GM23338 (cell line): Measurements from ENCODE around the gene TNC. TPM values are rescaled to one million over a fixed set of nuclear protein-coding genes. Genes with fewer than 3 reads are reported as not detected.

Source experiments
- ATAC-seq: fragments of 200-7000 bp; cut with Tn5 transposase; 3 replicates; pipeline ENCODE4 v1.9.1; 2020
- DNase-seq: peaks from one replicate; pipeline ENCODE4 v3.0.0-alpha.2; 2015; ENCODE audit warnings: low spot score
- H2AFZ ChIP-seq: fragments of 200-600 bp; sonication (generic); 2 replicates; pipeline ENCODE4 v1.8.0; 2016; ENCODE audit warnings: antibody characterized with exemption, mild to moderate bottlenecking, moderate library complexity
- H3F3A ChIP-seq: fragments of 200-600 bp; sonication (generic); replicated peaks from 2 replicates; pipeline ENCODE4 v1.8.0; 2017; ENCODE audit warnings: antibody characterized with exemption, mixed run types, low read depth
- H3K27ac ChIP-seq: fragments of 200-600 bp; sonication (generic); 2 replicates; pipeline ENCODE4 v1.6.1; 2016; ENCODE audit warnings: low read depth
- H3K27me3 ChIP-seq: fragments of 200-600 bp; sonication (generic); 2 replicates; pipeline ENCODE4 v1.8.0; 2016; ENCODE audit warnings: mild to moderate bottlenecking, mixed run types, moderate library complexity; ENCODE audit not compliant: insufficient read depth
- H3K36me3 ChIP-seq: fragments of 200-600 bp; sonication (generic); 2 replicates; pipeline ENCODE4 v1.8.0; 2016; ENCODE audit warnings: mild to moderate bottlenecking; ENCODE audit not compliant: insufficient read depth
- H3K4me1 ChIP-seq: fragments of 200-600 bp; sonication (generic); 2 replicates; pipeline ENCODE4 v1.8.0; 2016; ENCODE audit warnings: mild to moderate bottlenecking, moderate library complexity; ENCODE audit not compliant: insufficient read depth
- H3K4me2 ChIP-seq: fragments of 200-600 bp; sonication (generic); 2 replicates; pipeline ENCODE4 v1.7.1; 2017; ENCODE audit warnings: mixed run types
- H3K4me3 ChIP-seq: fragments of 200-600 bp; sonication (generic); 2 replicates; pipeline ENCODE4 v1.6.1; 2016; ENCODE audit warnings: mixed run types
- H3K79me2 ChIP-seq: fragments of 200-600 bp; sonication (generic); replicated peaks from 2 replicates; pipeline ENCODE4 v1.8.0; 2017; ENCODE audit warnings: mild to moderate bottlenecking; ENCODE audit not compliant: insufficient read depth
- H3K9me2 ChIP-seq: fragments of 200-600 bp; sonication (generic); 2 replicates; pipeline ENCODE4 v1.8.0; 2017; ENCODE audit not compliant: insufficient read depth
- H4K20me1 ChIP-seq: fragments of 200-600 bp; sonication (generic); replicated peaks from 2 replicates; pipeline ENCODE4 v1.8.0; 2017; ENCODE audit warnings: mild to moderate bottlenecking; ENCODE audit not compliant: insufficient read depth
- H3K27ac Mint-ChIP-seq: 2 replicates; pipeline ENCODE4 v1.8.0; 2020; ENCODE audit warnings: inconsistent platforms, mild to moderate bottlenecking, moderate library complexity, mixed read lengths
- H3K27me3 Mint-ChIP-seq: 3 replicates; pipeline ENCODE4 v1.8.0; 2022; ENCODE audit warnings: low read depth, mild to moderate bottlenecking, moderate library complexity, mixed read lengths, inconsistent platforms; ENCODE audit not compliant: insufficient read depth, poor library complexity
- H3K36me3 Mint-ChIP-seq: 3 replicates; pipeline ENCODE4 v1.8.0; 2021; ENCODE audit warnings: low read depth, mild to moderate bottlenecking, inconsistent platforms, moderate library complexity, mixed read lengths
- H3K4me1 Mint-ChIP-seq: 3 replicates; pipeline ENCODE4 v1.8.0; 2020; ENCODE audit warnings: mild to moderate bottlenecking, inconsistent platforms, mixed read lengths
- H3K4me3 Mint-ChIP-seq: 3 replicates; pipeline ENCODE4 v1.8.0; 2021; ENCODE audit warnings: moderate library complexity, mild to moderate bottlenecking, inconsistent platforms, mixed read lengths
- H3K9me3 Mint-ChIP-seq: 3 replicates; pipeline ENCODE4 v1.8.0; 2020; ENCODE audit warnings: moderate library complexity, mild to moderate bottlenecking, inconsistent platforms, mixed read lengths
- EZH2 ChIP-seq: fragments of 200-600 bp; sonication (generic); IDR thresholded peaks from one replicate; pipeline ENCODE4 v1.8.0; 2017; ENCODE audit warnings: antibody characterized with exemption, mild to moderate bottlenecking, low read depth; ENCODE audit not compliant: unreplicated experiment
- JUNB ChIP-seq: IDR thresholded peaks from one replicate; pipeline ENCODE4 v1.6.1; 2016; ENCODE audit warnings: antibody characterized with exemption; ENCODE audit not compliant: unreplicated experiment
- POLR2AphosphoS5 ChIP-seq: IDR thresholded peaks from 2 replicates; pipeline ENCODE4 v1.6.1; 2016; ENCODE audit warnings: antibody characterized with exemption, low read depth
- ZNF114 ChIP-seq: fragments of 250-450 bp; sonication (Bioruptor Pico); IDR thresholded peaks from 2 replicates; pipeline ENCODE4 v1.5.0; 2020; ENCODE audit warnings: mild to moderate bottlenecking, moderate library complexity
- polyA plus RNA-seq: library from polyadenylated mRNA; unstranded; fragments of >200 nt; fragmentation: Nextera tagmentation; extraction: Ambion mirVana; gene quantifications from 2 replicates; pipeline ENCODE4 v1.2.1, GENCODE V29; 2016
- total RNA-seq: library from RNA; depleted of rRNA; stranded (reverse); fragments of >200 nt; shearing (Covaris generic); gene quantifications from 2 replicates; pipeline ENCODE4 v1.2.3, GENCODE V29; 2014
- TF ChIP-seq, protein P1 (sequence below), 2 experiments: fragments of 200-600 bp in 1 of 2; sonication (generic) in 1 of 2; conservative IDR thresholded peaks; 2 replicates each; pipeline versions ENCODE4 v1.5.1 to v1.6.1; 2016 to 2017; ENCODE audit warnings: antibody characterized with exemption in 2 of 2, low read depth in 2 of 2, mild to moderate bottlenecking in 2 of 2, moderate library complexity in 1 of 2
- TF ChIP-seq, protein P2 (sequence below): IDR thresholded peaks from 2 replicates; pipeline ENCODE4 v1.6.1; 2016; ENCODE audit warnings: antibody characterized with exemption
- TF ChIP-seq, protein P3 (sequence below): IDR thresholded peaks from one replicate; pipeline ENCODE4 v1.6.1; 2018; ENCODE audit warnings: antibody characterized with exemption; ENCODE audit not compliant: unreplicated experiment
- TF ChIP-seq, protein P4 (sequence below): fragments of 250-450 bp; sonication (Bioruptor Pico); IDR thresholded peaks from 2 replicates; pipeline ENCODE4 v1.5.0; 2020; ENCODE audit warnings: mild to moderate bottlenecking, moderate library complexity

The TNC gene
- total and polyA plus RNA-seq, 2 experiments from 2014 or later, result 0.89 to 2.7 TPM

DNA sequence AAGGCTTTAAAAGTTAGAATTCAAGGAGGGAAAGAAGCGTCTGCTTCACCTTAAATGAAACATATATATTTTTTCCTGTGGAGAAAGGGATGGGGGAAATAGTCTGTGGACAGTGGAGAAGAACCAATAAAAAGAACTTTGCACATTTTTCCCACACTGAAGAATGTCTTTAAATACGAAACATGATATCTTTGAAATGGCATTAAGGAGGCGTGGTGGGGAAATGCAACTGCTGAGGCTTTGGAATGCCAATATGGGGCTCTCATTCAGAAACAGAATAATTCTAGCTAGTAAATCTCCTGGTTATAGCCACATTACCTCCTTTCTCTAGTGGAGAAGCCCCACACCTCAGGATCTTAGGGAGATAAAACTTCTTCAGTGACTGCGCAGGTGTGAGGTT lies 46.8 kb downstream of the TNC start:
- Histone ChIP-seq H2AFZ (no peak overlapping the region), H3K79me2 (no peaks in the 10 kb centered on the region), H3K27ac (no peak overlapping the region), H3K9me2 (0 out of 2 replicates have a peak, but pooled peaks cover 2% of the 10 kb centered on the region), H3K4me2 (no peak overlapping the region), H4K20me1 (no peaks in the 10 kb centered on the region; the same call in 1 of the 2 replicates), H3F3A (no peaks in the 10 kb centered on the region), H3K4me1 (no peaks in the 10 kb centered on the region), H3K4me3 (no peak overlapping the region), H3K27me3 (no peaks in the 10 kb centered on the region), H3K36me3 (no peaks in the 10 kb centered on the region)
- no peak overlapping the region for H3K4me3 Mint-ChIP-seq
- no peak for ATAC-seq
- H3K27me3 Mint-ChIP-seq, result peaks cover 5% of the 10 kb centered on the region
- no peak for DNase-seq
- no peaks in the 10 kb centered on the region; the same call in 2 of the 3 replicates for H3K9me3 Mint-ChIP-seq
- H3K36me3 Mint-ChIP-seq, result no peaks in the 10 kb centered on the region
- TF ChIP-seq EZH2, result no peak
- TF ChIP-seq, protein P1, sequence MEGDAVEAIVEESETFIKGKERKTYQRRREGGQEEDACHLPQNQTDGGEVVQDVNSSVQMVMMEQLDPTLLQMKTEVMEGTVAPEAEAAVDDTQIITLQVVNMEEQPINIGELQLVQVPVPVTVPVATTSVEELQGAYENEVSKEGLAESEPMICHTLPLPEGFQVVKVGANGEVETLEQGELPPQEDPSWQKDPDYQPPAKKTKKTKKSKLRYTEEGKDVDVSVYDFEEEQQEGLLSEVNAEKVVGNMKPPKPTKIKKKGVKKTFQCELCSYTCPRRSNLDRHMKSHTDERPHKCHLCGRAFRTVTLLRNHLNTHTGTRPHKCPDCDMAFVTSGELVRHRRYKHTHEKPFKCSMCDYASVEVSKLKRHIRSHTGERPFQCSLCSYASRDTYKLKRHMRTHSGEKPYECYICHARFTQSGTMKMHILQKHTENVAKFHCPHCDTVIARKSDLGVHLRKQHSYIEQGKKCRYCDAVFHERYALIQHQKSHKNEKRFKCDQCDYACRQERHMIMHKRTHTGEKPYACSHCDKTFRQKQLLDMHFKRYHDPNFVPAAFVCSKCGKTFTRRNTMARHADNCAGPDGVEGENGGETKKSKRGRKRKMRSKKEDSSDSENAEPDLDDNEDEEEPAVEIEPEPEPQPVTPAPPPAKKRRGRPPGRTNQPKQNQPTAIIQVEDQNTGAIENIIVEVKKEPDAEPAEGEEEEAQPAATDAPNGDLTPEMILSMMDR (conservative IDR thresholded peaks at IDR 0.05; ENCODE audit: low read depth in 2 of 2), result no peak
- no peak for TF ChIP-seq ZNF114 (CRISPR knock-in tag)
- no peak for TF ChIP-seq JUNB
- TF ChIP-seq, protein P2, sequence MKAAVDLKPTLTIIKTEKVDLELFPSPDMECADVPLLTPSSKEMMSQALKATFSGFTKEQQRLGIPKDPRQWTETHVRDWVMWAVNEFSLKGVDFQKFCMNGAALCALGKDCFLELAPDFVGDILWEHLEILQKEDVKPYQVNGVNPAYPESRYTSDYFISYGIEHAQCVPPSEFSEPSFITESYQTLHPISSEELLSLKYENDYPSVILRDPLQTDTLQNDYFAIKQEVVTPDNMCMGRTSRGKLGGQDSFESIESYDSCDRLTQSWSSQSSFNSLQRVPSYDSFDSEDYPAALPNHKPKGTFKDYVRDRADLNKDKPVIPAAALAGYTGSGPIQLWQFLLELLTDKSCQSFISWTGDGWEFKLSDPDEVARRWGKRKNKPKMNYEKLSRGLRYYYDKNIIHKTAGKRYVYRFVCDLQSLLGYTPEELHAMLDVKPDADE, result no peak
- TF ChIP-seq, protein P3, sequence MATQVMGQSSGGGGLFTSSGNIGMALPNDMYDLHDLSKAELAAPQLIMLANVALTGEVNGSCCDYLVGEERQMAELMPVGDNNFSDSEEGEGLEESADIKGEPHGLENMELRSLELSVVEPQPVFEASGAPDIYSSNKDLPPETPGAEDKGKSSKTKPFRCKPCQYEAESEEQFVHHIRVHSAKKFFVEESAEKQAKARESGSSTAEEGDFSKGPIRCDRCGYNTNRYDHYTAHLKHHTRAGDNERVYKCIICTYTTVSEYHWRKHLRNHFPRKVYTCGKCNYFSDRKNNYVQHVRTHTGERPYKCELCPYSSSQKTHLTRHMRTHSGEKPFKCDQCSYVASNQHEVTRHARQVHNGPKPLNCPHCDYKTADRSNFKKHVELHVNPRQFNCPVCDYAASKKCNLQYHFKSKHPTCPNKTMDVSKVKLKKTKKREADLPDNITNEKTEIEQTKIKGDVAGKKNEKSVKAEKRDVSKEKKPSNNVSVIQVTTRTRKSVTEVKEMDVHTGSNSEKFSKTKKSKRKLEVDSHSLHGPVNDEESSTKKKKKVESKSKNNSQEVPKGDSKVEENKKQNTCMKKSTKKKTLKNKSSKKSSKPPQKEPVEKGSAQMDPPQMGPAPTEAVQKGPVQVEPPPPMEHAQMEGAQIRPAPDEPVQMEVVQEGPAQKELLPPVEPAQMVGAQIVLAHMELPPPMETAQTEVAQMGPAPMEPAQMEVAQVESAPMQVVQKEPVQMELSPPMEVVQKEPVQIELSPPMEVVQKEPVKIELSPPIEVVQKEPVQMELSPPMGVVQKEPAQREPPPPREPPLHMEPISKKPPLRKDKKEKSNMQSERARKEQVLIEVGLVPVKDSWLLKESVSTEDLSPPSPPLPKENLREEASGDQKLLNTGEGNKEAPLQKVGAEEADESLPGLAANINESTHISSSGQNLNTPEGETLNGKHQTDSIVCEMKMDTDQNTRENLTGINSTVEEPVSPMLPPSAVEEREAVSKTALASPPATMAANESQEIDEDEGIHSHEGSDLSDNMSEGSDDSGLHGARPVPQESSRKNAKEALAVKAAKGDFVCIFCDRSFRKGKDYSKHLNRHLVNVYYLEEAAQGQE, result no peak
- no peak for TF ChIP-seq POLR2AphosphoS5
- TF ChIP-seq, protein P4, sequence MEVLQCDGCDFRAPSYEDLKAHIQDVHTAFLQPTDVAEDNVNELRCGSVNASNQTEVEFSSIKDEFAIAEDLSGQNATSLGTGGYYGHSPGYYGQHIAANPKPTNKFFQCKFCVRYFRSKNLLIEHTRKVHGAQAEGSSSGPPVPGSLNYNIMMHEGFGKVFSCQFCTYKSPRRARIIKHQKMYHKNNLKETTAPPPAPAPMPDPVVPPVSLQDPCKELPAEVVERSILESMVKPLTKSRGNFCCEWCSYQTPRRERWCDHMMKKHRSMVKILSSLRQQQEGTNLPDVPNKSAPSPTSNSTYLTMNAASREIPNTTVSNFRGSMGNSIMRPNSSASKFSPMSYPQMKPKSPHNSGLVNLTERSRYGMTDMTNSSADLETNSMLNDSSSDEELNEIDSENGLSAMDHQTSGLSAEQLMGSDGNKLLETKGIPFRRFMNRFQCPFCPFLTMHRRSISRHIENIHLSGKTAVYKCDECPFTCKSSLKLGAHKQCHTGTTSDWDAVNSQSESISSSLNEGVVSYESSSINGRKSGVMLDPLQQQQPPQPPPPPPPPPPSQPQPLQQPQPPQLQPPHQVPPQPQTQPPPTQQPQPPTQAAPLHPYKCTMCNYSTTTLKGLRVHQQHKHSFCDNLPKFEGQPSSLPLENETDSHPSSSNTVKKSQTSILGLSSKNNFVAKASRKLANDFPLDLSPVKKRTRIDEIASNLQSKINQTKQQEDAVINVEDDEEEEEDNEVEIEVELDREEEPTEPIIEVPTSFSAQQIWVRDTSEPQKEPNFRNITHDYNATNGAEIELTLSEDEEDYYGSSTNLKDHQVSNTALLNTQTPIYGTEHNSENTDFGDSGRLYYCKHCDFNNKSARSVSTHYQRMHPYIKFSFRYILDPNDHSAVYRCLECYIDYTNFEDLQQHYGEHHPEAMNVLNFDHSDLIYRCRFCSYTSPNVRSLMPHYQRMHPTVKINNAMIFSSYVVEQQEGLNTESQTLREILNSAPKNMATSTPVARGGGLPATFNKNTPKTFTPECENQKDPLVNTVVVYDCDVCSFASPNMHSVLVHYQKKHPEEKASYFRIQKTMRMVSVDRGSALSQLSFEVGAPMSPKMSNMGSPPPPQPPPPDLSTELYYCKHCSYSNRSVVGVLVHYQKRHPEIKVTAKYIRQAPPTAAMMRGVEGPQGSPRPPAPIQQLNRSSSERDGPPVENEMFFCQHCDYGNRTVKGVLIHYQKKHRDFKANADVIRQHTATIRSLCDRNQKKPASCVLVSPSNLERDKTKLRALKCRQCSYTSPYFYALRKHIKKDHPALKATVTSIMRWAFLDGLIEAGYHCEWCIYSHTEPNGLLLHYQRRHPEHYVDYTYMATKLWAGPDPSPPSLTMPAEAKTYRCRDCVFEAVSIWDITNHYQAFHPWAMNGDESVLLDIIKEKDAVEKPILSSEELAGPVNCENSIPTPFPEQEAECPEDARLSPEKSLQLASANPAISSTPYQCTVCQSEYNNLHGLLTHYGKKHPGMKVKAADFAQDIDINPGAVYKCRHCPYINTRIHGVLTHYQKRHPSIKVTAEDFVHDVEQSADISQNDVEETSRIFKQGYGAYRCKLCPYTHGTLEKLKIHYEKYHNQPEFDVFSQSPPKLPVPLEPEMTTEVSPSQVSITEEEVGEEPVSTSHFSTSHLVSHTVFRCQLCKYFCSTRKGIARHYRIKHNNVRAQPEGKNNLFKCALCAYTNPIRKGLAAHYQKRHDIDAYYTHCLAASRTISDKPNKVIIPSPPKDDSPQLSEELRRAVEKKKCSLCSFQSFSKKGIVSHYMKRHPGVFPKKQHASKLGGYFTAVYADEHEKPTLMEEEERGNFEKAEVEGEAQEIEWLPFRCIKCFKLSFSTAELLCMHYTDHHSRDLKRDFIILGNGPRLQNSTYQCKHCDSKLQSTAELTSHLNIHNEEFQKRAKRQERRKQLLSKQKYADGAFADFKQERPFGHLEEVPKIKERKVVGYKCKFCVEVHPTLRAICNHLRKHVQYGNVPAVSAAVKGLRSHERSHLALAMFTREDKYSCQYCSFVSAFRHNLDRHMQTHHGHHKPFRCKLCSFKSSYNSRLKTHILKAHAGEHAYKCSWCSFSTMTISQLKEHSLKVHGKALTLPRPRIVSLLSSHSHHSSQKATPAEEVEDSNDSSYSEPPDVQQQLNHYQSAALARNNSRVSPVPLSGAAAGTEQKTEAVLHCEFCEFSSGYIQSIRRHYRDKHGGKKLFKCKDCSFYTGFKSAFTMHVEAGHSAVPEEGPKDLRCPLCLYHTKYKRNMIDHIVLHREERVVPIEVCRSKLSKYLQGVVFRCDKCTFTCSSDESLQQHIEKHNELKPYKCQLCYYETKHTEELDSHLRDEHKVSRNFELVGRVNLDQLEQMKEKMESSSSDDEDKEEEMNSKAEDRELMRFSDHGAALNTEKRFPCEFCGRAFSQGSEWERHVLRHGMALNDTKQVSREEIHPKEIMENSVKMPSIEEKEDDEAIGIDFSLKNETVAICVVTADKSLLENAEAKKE (CRISPR knock-in tag), result no peak
- no peak overlapping the region for H3K27ac Mint-ChIP-seq
- H3K4me1 Mint-ChIP-seq, result peaks cover 6% of the 10 kb centered on the region; the same call in 1 of the 3 replicates
